22Rv1 (cell line): ENCODE results near the gene HIVEP3.

ENCODE experiments used
- H3K27ac ChIP-seq: fragments of 450-650 bp; 2 replicates; pipeline ENCODE4 v1.5.1; 2017
- ZFX ChIP-seq: fragments of 450-650 bp; IDR thresholded peaks from 2 replicates; pipeline ENCODE4 v1.6.1; 2017; ENCODE audit warnings: antibody characterized with exemption, borderline replicate concordance
- TF ChIP-seq, protein P1 (sequence below): fragments of 450-650 bp; IDR thresholded peaks from 2 replicates; pipeline ENCODE4 v1.5.1; 2017; ENCODE audit warnings: mild to moderate bottlenecking

Gene HIVEP3

DNA sequence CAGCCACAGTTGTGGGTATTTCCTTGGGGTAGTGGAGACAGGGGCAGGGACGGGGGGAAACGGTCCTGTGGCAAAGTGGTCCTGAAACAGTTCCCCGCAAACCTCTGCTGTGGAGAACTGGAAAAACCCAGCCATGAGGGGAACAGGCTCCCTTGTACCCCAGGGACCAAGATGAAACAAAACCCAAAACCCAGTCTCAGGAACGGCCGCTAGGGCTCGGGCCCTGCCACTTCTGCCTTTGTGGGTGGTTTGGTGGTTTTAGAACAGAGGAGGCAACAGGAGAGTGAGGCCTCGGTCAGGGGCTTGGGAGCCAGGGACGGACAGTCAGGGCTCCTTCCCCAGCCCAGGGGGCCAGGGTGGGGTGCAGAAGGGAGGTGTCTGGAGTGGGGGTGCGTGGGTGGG, 409.5 kb downstream of the HIVEP3 start:
- TF ChIP-seq ZFX: no peak
- TF ChIP-seq, protein P1, sequence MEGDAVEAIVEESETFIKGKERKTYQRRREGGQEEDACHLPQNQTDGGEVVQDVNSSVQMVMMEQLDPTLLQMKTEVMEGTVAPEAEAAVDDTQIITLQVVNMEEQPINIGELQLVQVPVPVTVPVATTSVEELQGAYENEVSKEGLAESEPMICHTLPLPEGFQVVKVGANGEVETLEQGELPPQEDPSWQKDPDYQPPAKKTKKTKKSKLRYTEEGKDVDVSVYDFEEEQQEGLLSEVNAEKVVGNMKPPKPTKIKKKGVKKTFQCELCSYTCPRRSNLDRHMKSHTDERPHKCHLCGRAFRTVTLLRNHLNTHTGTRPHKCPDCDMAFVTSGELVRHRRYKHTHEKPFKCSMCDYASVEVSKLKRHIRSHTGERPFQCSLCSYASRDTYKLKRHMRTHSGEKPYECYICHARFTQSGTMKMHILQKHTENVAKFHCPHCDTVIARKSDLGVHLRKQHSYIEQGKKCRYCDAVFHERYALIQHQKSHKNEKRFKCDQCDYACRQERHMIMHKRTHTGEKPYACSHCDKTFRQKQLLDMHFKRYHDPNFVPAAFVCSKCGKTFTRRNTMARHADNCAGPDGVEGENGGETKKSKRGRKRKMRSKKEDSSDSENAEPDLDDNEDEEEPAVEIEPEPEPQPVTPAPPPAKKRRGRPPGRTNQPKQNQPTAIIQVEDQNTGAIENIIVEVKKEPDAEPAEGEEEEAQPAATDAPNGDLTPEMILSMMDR: no peak
- H3K27ac ChIP-seq: no peak overlapping the region

- TF ChIP-seq, protein P1: no peak
- no peak for TF ChIP-seq ZFX
- H3K27ac ChIP-seq: no peak overlapping the region
Observed at GRCh38 chr1:41508290-41508689, 410.4 kb downstream of the HIVEP3 start.

DNA sequence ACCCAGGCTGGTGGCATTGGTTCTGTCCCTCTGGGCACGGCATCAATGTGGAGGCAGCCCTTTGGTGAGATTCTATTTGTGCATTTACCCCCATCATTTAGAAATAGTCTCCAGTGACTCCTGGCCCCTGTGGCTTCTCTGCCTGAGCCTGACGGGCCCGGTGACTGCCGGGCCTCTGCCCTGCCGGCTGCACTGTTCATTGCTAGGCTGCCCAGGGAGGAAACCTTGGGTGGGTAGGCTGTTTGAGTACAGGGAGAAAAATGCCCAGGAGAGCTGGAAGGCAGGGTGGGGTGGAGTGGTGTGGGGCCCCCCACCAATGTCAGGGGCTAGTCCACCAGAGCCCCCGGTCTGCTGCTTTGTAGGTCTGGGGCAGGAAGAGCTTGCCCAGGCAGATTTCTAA, 410.9 kb downstream of the HIVEP3 start:
- TF ChIP-seq, protein P1: no peak
- TF ChIP-seq ZFX: no peak
- no peak overlapping the region for H3K27ac ChIP-seq

- no peak overlapping the region for H3K27ac ChIP-seq
- TF ChIP-seq ZFX: no peak
- TF ChIP-seq, protein P1: no peak
Observed at GRCh38 chr1:41507110-41507720, 411.5 kb downstream of the HIVEP3 start.

GRCh38 chr1:41504114-41505035, 414.3 kb downstream of the HIVEP3 start:
- no peak overlapping the region for H3K27ac ChIP-seq

GRCh38 chr1:41503538-41504113, 415.1 kb downstream of the HIVEP3 start:
- TF ChIP-seq ZFX: no peak
- TF ChIP-seq, protein P1: peak; percentile 21; the same call in 1 of the 2 replicates
- H3K27ac ChIP-seq: no peak overlapping the region

More at GRCh38 chr1:41504114-41505035, 414.3 kb downstream of the HIVEP3 start:
- no peak for TF ChIP-seq ZFX
- TF ChIP-seq, protein P1: no peak
